ENCODE data around the gene HS6ST1.

GRCh38 chr2:128320192-128320905, 1.7 kb upstream of the HS6ST1 start:
- TF ChIP-seq EZH2 (IDR thresholded peaks at IDR 0.05; ENCODE audit: borderline replicate concordance, low read depth, low read length, severe bottlenecking) (no peak), CTCF (IDR thresholded peaks at IDR 0.05; ENCODE audit: borderline replicate concordance, extremely low read depth, low read length, poor library complexity, severe bottlenecking) (no peak)
